NCI-H2029 (cell line): ENCODE data around the gene VAT1L.

Source experiments
- DNase-seq: peaks from one replicate; lab custom pipeline; 2025; lab: John Stamatoyannopoulos, UW

Gene VAT1L

GRCh38 chr16:77995843-77996455 is 207.6 kb downstream of the VAT1L start:
- DNase-seq: no peak

- no peak for DNase-seq
Measured at GRCh38 chr16:77998350-77999023, 210.1 kb downstream of the VAT1L start.

GRCh38 chr16:78001451-78002025 is 213.2 kb downstream of the VAT1L start:
- DNase-seq: no peak

- peak; percentile 80 for DNase-seq
Measured at GRCh38 chr16:78002915-78003538, 214.7 kb downstream of the VAT1L start.

GRCh38 chr16:78004517-78004916 is 216.2 kb downstream of the VAT1L start:
- DNase-seq: no peak

- DNase-seq: no peak
Measured at GRCh38 chr16:78005881-78006280, 217.5 kb downstream of the VAT1L start.

- DNase-seq: no peak
Measured at GRCh38 chr16:78007121-78007520, 218.8 kb downstream of the VAT1L start.

- DNase-seq: no peak
Measured at GRCh38 chr16:78022347-78023060, 234.1 kb downstream of the VAT1L start, which contains the start of gene CLEC3A. TSS of gene CLEC3A (plus strand) at chr16:78022548. CDS start at chr16:78022627, 79 bp downstream.

- DNase-seq: no peak
Measured at GRCh38 chr16:78024159-78024558, 235.8 kb downstream of the VAT1L start.

GRCh38 chr16:78025631-78026030 is 237.3 kb downstream of the VAT1L start:
- DNase-seq: no peak

- DNase-seq: no peak
Measured at GRCh38 chr16:78028018-78028417, 239.7 kb downstream of the VAT1L start.
